Esophagus muscularis mucosa (tissue), 4 donors: ENCODE measurements around the gene AMIGO3.

ENCODE experiments used
- CTCF ChIP-seq, 3 experiments: fragments of 200-600 bp in 2 of 3; fragments of 450-650 bp in 1 of 3; sonication (generic) in 2 of 3; IDR thresholded peaks; one replicate each; pipeline ENCODE4 v1.5.1; 2017 to 2019; ENCODE audit warnings: antibody characterized with exemption in 3 of 3, mild to moderate bottlenecking in 2 of 3, moderate library complexity in 1 of 3
- EP300 ChIP-seq: sonication (generic); formaldehyde crosslinking; IDR thresholded peaks from one replicate; pipeline ENCODE4 v1.6.1; 2017; ENCODE audit warnings: antibody characterized with exemption
- POLR2A ChIP-seq: fragments of 450-650 bp; IDR thresholded peaks from one replicate; pipeline ENCODE4 v1.6.1; 2017; ENCODE audit warnings: antibody characterized with exemption, moderate library complexity, mild to moderate bottlenecking, low read depth
- POLR2AphosphoS5 ChIP-seq, 2 donors: sonication (generic); formaldehyde crosslinking; IDR thresholded peaks; one replicate each; pipeline ENCODE4 v1.6.1; 2017; ENCODE audit warnings: antibody characterized with exemption in 2 of 2

DNA sequence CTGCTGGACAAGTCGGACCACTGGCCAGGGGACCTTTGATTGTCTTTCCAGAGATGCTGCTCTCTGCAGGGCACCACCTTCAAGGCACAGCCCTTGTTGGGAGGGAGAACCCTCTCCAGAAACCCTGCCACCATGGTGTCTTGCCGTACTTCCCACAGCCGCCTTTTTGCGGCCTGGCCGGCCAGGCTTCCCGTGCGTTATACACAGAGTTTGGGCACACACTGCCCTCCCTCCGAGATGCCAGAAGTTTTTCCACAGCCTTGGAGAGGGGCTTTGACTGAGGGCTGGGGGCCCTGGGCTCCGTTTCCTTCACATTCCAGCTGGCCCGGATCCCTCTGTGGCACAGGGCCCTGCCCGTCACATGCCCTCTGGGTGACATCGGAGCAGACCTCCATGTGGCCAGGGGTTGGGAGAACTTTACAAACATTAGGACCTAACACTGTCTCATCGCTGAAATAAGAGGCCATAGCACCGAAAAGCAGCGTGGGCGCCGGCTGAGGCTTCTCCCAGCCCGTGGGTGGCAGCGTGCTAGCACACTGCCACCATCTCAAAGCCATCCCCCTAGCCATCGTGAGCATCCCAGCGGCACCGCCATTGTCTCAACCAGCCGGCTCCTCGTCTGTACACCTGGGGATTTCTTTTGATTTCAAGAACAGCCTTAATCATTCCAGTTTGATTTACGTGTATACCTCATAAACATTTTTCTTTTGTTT, 51.6 kb downstream of the AMIGO3 start:
- TF ChIP-seq CTCF (IDR thresholded peaks at IDR 0.05) = no peak
- no peak for TF ChIP-seq POLR2A
- no peak for TF ChIP-seq POLR2AphosphoS5 (IDR thresholded peaks at IDR 0.05)
- no peak for TF ChIP-seq EP300
